Gastroesophageal sphincter (tissue), 3 donors: Measurements from ENCODE around the gene WTAP.

ENCODE experiments used
- CTCF ChIP-seq, 4 experiments: fragments of 200-600 bp in 2 of 4; fragments of 450-650 bp in 2 of 4; sonication (generic) in 1 of 4; IDR thresholded peaks; one replicate each; pipeline ENCODE4 v1.5.1; 2017 to 2019; ENCODE audit warnings: antibody characterized with exemption in 4 of 4, mild to moderate bottlenecking in 2 of 4, moderate library complexity in 2 of 4
- POLR2A ChIP-seq, 2 donors: fragments of 450-650 bp; IDR thresholded peaks; one replicate each; pipeline ENCODE4 v1.6.1; 2017; ENCODE audit warnings: antibody characterized with exemption in 2 of 2, mild to moderate bottlenecking in 2 of 2, moderate library complexity in 1 of 2
- POLR2AphosphoS5 ChIP-seq: sonication (generic); formaldehyde crosslinking; IDR thresholded peaks from one replicate; pipeline ENCODE4 v1.6.1; 2017; ENCODE audit warnings: antibody characterized with exemption

GRCh38 chr6:159758031-159759001 is 31.0 kb downstream of the WTAP start:
- no peak for TF ChIP-seq CTCF (IDR thresholded peaks at IDR 0.05)
- no peak for TF ChIP-seq POLR2A (IDR thresholded peaks at IDR 0.05)
- TF ChIP-seq POLR2AphosphoS5: no peak
